NCI-H345 (cell line): ENCODE data around the gene AGXT2.

Experiments used
- DNase-seq: peaks from one replicate; lab custom pipeline; 2025; lab: John Stamatoyannopoulos, UW

Gene AGXT2

DNA sequence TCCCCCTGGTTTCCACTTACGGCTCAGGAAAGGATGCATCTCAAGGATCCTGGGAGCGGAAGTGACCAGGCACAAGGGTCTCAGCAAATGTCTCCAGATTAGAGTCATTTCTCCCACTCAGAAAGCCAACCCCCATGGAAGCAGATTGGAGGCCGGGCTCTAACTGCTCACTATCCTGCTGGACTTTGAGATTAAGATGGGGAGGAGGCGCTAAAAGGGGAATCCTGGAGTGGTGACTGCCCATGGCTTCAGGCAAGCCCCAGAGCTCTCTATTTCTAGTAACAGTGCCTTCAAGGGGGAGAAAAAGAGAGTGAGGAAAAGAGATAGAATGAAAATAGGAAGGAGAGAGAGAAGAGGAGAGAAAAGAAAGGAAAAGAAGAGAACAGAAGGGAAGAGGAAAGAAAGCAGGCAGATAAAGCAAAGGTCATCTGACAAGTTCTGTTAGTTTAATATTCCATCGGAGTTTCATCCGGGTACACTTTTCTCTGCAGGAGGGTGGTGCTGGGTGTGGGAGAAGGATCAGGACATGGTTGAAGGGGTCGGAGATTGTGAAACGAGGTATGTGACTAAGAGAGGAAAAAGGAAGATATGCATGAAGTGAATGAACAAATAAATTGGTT, at the start of gene AGXT2:
Gene AGXT2 (minus strand): TSS at position 165 of the 620 bp plus-strand sequence. CDS start 57 bp downstream, at position 108.
- DNase-seq, result no peak

GRCh38 chr5:35096932-35097331, 49.2 kb upstream of the AGXT2 start:
- no peak for DNase-seq

GRCh38 chr5:35096216-35096615, 48.5 kb upstream of the AGXT2 start:
- DNase-seq, result no peak

GRCh38 chr5:35095366-35095765, 47.6 kb upstream of the AGXT2 start:
- DNase-seq, result no peak

- no peak for DNase-seq
These were observed 47.2 kb upstream of the AGXT2 start for GRCh38 chr5:35094948-35095347.

- no peak for DNase-seq
These were observed 45.0 kb upstream of the AGXT2 start for GRCh38 chr5:35092703-35093102.

DNA sequence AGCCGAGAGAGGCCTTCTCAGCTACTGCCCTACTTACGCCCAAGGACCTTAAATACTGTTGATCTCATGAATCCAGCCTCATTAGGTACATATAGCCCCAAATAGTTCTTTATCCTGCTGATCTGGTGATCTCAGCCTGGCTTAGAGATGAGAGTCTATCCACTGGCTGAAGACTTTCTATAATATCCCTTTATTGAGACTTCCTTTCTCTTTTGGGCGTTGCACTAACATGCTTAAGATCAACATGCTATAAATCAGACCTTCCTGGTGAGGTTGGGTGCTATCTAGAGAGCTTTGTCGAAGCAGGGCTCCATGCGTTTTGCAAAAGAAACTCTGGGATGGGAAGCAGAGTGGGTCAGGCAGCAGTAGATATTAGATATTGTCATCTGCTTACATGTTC, 44.0 kb upstream of the AGXT2 start:
- no peak for DNase-seq

- DNase-seq, result peak; percentile 26
These were observed 41.9 kb upstream of the AGXT2 start for GRCh38 chr5:35089334-35090314.

GRCh38 chr5:35087991-35088390, 40.2 kb upstream of the AGXT2 start:
- DNase-seq, result no peak

- DNase-seq, result no peak
These were observed 35.4 kb upstream of the AGXT2 start for GRCh38 chr5:35083150-35083549.

DNA sequence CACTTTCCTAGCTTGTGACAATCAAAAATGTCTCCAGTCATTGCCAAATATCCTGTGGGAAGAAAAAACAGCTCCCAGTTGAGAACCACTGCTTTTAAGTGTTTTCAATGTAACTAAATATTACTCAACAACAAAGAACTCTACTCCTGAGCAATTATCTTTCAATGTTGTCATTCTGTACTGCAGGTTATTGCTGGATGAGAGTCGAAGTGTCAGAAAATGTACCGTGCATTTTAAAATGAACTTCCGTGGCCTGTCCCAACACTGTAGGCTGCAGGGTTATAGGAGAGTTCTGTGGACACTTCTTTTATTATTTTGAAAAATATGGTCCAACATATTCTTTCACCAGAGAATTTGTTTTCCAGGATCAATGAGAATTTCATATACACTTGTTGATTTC, 34.8 kb upstream of the AGXT2 start:
- no peak for DNase-seq

- no peak for DNase-seq
These were observed 33.4 kb upstream of the AGXT2 start for GRCh38 chr5:35081134-35081533.

DNA sequence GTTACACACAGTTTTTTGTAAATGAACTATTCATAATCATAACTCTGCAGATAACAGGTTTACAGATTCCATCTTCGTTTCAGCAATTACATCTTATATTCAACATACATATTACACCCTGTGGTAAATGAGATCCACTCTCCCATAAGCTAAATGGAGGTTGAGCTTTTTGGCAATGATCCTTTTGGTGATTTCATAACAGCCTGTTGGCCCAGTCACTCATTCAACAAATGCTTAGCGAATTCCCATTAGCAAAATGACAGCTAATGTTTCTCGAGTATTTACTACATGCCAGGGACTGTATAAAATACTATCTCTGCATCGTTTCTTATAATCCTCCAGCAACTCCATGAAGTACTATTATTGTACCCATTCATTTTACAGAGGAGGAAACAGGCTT, 25.4 kb upstream of the AGXT2 start:
- DNase-seq, result no peak

GRCh38 chr5:35069188-35069587, 21.4 kb upstream of the AGXT2 start:
- DNase-seq, result no peak

GRCh38 chr5:35067985-35068384, 20.2 kb upstream of the AGXT2 start:
- DNase-seq, result no peak

GRCh38 chr5:35066260-35066795, 18.6 kb upstream of the AGXT2 start:
- DNase-seq, result no peak

DNA sequence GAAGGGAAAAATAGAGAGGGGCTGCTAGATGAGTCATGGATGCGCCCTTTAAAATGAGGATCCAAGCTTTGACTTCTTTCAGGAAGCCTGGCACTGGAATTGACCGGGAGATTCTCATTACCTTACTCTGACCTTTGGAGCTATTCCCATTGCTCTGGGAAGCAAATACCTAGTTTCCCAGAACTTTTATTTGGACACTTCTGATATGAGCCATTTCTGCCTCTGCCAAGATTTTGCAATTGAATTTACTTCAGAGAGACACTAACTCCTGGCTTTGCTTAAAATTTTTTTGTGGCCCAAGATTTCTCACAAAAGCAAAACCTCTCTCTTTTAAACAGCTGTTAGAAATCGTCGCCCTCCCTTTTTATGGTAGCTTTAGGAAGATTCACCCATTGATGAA, 15.7 kb upstream of the AGXT2 start:
- DNase-seq, result no peak

DNA sequence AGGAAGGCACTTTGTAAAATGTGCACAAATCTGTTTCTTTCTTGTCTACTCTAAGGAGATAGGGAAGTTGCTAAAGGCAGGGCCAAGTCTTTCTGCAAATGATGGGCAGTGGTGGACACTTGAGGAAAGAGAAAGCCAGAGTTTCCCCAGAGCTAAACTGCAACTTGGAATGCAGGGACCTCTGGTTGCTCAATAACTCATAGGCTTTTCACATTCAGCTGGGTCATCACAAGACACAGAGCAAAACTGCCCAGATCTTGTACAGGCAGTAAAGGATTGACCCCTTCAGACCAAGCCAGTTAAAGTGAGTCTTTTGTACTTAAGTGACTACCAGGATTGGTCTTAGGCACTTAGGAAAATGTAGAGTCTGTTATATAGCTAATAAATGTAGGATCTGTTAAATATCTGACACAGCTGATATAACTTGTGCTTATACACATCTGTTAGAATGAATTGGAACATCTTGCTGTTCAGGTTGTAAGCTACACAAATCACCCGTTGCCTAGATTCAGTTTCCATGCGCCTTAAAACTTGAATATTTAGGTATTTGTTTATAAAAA, 13.5 kb upstream of the AGXT2 start:
- DNase-seq, result no peak

DNA sequence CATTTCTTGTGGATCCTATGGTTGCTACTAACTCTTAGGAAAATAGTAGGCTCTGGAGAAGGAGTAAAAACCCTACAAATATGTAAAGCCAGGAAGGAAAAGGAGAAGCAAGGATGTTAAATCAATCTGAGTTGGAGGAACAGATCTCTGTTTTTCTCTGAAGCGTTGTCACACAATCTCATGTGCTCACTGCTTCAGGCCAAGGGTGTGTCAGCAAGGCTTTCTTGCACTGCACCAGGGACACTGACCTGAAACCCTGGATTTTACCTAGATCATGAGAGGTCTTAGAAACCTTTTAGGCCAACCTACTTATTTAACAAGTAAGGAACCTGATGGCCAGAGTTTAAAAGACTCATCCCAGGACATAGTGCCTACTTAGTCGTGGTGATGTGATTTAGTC, 12.5 kb upstream of the AGXT2 start:
- DNase-seq, result no peak

GRCh38 chr5:35059251-35059650, 11.5 kb upstream of the AGXT2 start:
- DNase-seq, result no peak

DNA sequence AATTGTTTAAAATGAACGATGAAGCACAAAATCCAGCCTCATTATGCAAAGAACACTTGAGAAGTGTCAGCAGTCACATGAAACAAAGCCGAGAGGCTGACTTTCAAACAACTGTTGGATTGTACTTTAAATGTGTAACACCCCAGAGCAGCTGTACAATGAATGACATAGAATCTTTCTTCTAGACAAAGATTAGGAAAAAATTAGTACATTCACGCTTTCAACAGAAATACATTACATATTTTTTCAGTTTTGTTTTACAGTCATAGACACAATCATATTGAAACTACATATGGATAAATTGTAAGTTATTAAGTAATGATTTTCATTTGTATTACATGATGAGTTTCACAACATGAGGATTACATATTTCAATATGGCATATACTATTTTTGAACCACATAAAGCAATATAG, 10.6 kb upstream of the AGXT2 start:
- DNase-seq, result no peak

DNA sequence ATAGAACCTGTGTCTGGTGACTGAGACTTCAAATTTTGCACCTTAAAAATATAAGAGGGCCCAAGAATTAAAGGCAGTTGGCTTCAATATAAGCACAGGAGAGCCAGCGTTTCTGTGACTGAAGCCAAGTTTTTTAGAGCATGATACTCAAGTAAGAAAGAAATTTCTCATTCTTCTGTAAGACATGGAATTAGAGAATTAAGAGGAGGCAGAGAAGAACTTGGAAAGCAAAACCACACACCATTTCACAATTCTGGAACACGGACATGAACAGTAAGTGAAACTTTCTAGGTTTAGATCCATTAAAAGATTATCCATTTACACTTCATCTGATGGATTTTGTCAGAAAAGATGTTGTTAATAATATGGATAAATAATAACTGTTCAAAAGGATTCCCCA, 8.9 kb upstream of the AGXT2 start:
- DNase-seq, result no peak

GRCh38 chr5:35052838-35053237, 5.1 kb upstream of the AGXT2 start:
- DNase-seq, result no peak
